HG02759 (cell line): ENCODE data around the gene ZNF581.
A peak's percentile ranks its signal among the peaks of the same experiment; 100 is the strongest.

ENCODE experiments used
- ATAC-seq: cut with Tn5 transposase; IDR thresholded peaks from one replicate; pipeline ENCODE4 v1.9.1; 2021; ENCODE audit warnings: mild to moderate bottlenecking, moderate library complexity; ENCODE audit not compliant: unreplicated experiment

Gene ZNF581

GRCh38 chr19:55611300-55611982, 32.0 kb upstream of the ZNF581 start:
- ATAC-seq: no peak

GRCh38 chr19:55611983-55612645, 31.3 kb upstream of the ZNF581 start:
- ATAC-seq: no peak

- ATAC-seq: no peak
These were observed 30.1 kb upstream of the ZNF581 start for GRCh38 chr19:55613396-55613795.

DNA sequence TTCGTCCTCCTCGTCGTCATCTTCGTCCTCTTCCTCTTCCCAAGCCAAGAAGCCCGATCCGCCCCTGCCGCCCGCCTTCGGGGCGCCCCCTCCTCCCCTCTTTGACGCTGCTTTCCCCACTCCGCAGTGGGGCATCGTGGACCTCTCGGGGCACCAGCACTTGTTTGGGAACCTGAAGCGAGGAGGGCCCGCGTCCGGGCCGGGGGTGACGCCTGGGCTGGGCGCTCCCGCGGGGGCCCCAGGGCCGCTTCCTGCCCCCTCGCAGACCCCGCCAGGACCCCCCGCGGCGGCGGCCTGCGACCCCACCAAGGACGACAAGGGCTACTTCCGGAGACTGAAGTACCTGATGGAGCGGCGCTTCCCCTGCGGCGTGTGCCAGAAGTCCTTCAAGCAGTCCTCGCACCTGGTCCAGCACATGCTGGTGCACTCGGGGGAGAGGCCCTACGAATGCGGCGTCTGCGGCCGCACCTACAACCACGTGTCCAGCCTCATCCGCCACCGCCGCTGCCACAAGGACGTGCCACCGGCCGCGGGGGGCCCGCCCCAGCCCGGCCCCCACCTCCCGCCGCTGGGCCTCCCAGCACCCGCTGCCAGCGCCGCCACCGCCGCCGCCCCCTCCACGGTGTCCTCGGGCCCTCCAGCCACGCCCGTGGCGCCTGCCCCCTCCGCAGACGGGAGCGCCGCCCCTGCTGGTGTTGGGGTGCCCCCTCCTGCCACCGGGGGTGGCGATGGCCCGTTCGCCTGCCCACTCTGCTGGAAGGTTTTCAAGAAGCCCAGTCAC, 29.3 kb upstream of the ZNF581 start:
- no peak for ATAC-seq

DNA sequence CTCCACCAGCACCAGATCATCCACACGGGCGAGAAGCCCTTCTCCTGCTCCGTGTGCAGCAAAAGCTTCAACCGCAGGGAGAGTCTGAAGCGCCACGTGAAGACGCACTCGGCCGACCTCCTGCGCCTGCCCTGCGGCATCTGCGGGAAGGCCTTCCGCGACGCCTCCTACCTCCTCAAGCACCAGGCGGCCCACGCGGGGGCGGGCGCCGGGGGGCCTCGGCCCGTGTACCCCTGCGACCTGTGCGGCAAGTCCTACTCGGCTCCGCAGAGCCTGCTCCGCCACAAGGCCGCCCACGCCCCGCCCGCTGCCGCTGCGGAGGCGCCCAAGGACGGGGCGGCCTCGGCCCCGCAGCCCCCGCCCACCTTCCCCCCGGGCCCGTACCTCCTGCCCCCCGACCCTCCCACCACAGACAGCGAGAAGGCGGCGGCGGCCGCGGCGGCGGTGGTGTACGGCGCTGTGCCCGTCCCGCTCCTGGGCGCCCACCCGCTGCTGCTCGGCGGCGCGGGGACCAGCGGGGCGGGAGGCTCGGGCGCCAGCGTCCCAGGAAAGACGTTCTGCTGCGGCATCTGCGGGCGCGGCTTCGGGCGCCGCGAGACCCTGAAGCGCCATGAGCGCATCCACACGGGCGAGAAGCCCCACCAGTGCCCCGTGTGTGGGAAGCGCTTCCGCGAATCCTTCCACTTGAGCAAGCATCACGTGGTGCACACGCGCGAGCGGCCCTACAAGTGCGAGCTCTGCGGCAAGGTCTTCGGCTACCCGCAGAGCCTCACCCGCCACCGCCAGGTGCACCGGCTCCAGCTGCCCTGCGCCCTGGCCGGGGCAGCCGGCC, 28.5 kb upstream of the ZNF581 start:
- ATAC-seq: no peak

DNA sequence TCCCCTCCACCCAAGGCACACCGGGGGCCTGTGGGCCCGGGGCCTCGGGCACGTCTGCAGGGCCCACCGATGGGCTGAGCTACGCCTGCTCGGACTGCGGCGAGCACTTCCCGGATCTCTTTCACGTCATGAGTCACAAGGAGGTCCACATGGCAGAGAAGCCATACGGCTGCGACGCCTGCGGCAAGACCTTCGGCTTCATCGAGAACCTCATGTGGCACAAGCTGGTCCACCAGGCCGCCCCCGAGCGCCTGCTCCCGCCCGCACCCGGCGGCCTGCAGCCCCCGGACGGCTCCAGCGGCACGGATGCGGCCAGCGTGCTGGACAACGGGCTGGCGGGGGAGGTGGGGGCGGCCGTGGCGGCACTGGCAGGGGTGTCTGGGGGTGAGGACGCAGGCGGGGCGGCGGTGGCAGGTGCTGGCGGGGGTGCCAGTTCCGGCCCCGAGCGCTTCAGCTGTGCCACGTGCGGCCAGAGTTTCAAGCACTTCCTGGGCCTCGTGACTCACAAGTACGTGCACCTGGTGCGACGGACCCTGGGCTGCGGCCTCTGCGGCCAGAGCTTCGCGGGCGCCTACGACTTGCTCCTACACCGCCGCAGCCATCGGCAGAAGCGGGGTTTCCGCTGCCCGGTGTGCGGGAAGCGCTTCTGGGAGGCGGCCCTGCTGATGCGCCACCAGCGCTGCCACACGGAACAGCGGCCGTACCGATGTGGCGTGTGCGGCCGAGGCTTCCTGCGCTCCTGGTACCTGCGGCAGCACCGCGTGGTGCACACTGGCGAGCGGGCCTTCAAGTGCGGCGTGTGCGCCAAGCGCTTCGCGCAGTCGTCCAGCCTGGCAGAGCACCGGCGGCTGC, 27.7 kb upstream of the ZNF581 start:
- no peak for ATAC-seq

- ATAC-seq: no peak
These were observed 27.0 kb upstream of the ZNF581 start for GRCh38 chr19:55616395-55616875.

DNA sequence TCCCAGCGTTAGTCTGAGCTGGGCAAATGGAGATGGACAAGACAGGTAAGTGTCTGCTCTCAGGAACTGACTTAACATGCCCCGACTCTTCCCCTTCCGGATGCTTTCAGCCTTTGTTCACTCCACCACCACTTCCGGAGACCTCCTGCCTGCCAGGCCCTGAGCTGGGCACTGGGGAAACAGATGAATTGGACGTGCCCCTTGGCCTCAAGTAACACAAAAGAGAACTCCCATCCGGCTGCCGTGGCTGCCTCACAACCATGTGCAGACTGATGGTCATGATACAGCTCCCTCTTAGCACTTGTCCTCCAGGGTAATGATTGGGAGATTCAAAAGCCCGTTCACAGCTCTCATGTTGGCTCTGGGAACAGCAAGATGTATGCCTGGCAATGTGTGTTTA, 26.0 kb upstream of the ZNF581 start:
- no peak for ATAC-seq

DNA sequence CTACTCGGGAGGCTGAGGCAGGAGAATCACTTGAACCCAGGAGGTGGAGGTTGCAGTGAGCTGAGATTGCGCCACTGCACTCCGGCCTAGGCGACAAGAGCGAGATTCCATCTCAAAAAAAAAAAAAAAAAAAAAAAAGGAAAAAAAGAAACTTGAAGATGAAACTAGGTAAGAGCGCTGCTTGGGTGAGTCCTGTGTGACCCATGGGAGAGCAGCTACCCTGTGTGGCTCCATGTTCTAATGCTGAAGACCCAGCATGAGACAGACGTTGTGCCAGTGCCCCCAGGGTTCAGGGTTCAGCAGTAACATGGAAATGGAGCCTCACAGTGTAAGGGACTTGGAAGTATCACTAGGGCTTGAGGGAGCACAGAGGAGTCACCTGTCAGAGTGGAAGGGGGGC, 25.0 kb upstream of the ZNF581 start:
- ATAC-seq: no peak

DNA sequence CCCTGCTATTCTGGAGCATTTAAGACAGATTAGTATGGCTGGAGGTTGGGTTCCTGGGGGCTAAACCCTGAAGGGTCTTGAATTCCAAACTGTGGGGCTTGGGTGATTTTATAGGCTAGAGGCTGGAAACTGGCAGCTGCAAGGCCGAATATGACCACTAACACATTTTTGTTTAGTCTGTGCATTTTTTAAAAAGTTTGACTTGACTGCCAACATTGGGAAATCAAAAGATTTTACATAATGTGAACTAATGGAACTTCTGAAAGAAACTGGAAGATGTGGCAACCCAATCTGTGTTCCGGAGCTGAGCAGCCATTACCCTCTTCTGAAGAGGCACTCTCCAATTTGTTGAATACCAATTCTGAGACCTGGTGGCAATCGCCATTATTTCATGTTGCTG, 24.2 kb upstream of the ZNF581 start:
- ATAC-seq: no peak

DNA sequence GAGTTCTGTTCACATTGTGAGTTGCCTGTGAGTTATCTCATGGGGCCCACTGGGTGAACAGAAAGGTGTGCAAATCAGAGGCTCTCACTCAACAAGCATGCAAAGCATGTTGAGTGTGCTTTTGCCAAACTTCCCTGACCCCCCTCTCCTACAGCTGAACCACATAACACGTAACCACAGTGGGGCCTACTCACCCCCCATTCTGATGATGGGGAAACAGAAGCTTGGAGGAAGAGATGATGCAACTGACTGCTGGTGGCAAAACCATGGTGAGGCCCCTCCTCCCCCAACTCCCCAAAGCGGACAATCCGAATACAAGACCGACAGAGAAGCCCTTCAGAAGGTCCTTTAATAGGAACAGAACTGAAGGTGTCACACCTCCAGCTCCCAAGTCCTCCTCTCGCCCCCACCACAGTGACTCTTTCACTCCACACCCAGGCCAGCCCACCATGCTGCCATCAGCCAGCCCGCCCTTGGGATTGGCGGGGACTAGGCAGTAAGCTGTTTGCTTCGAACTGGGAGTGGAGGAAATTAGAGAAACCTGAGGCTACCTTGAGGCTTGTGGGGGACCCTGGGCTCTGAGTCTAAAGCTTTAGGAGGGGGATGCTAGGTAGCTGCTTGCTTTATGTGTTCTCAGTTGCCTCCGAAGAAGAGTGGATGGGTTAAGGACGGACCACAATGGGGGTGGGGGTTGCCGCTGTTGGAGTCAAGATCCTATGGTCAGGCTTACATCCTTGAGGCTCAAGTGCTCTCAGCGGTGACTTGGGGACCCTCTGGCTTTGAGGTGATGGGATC, 22.8 kb upstream of the ZNF581 start:
- ATAC-seq: no peak

GRCh38 chr19:55621205-55621672, 22.2 kb upstream of the ZNF581 start:
- ATAC-seq: no peak

DNA sequence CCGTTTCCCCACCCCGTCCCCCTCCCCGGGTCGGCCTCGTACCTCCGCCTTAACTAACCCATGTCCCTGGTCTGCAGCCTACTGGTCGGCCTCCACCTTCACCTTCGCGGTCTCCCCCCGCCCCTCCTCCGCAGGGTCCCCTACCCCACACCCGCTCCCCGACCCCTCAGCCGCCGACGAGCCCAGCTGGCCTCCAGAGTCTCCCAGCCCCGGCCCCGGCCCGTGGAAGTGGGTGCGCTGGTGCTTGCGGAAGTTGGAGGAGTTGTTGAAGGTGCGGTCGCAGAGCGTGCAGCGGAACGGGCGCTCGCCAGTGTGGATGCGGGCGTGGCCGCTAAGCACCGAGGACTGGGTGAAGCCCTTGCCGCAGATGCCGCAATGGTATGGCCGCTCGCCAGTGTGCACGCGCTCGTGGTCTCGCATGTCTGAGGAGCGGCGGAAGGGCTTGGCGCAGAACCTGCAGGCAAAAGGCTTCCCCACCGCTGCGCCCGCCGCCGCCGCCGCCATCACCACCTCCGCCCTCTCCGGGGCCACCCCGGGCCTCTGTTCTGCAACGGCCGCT, 21.7 kb upstream of the ZNF581 start:
- ATAC-seq: no peak

DNA sequence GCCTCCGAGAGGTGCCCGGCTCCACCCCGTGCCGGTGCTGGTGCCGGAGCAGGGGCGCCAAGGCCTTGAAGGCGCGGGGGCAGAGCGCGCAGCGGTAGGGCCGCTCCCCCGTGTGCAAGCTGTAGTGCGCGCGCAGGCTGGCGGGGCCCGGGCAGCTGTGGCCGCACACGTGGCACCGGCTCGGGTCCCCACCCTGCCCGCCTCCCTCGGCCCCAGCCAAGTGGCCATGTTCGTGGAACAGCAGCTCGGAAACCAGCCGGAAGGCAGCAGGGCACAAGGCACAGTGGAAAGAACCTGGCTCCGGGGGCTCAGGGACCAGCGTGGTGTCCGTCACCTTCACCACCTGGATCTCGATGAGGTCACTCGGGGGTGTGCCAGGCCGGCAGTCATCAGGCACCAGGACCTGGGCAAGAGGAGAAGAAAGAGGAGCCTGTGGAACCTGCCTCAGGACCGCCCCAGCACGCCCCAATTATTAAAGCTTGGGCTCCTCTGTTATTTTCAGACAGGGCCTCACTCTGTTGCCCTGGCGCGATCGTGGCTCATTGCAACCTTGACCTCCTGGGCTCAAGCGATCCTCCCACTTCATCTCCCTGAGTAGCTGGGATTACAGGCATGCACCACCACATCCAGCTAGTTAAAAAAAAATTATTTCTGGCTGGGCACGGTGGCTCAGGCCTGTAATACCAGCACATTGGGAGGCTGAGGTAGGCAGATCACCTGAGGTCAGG, 21.0 kb upstream of the ZNF581 start:
- ATAC-seq: no peak

DNA sequence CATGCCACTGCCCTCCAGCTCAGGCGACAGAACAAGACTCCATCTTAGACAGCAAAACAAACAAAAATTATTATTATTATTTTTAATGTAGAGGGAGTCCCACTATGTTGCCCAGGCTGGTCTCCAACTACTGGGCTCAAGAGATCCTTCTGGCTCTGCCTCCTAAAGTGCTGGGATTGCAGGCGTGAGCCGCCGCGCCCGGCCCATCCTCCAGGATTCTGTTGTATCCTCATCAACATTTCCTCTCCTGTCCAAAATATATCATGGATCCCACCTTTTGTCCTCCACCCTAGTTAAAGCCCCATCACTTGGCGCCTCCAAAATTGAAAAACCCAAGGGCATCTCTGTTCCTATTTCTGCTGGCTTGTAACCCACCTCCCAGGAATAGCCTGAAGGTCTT, 20.3 kb upstream of the ZNF581 start:
- ATAC-seq: no peak

- no peak for ATAC-seq
These were observed 19.9 kb upstream of the ZNF581 start for GRCh38 chr19:55623561-55623960.

- ATAC-seq: peak; percentile 78
These were observed 19.1 kb upstream of the ZNF581 start, which contains the start of gene ZNF784 for GRCh38 chr19:55624109-55625003. TSS of gene ZNF784 (minus strand) at chr19:55624566. CDS start at chr19:55624561, 5 bp downstream.
